ENCODE measurements around the gene NEDD4L.

- TF ChIP-seq TOX (CRISPR knock-in tag; IDR thresholded peaks at IDR 0.05; ENCODE audit: borderline replicate concordance) (no peak), CREB5 (CRISPR knock-in tag; IDR thresholded peaks at IDR 0.05; ENCODE audit: low read depth) (no peak), PPARA (CRISPR knock-in tag; IDR thresholded peaks at IDR 0.05; ENCODE audit: borderline replicate concordance) (no peak), ZC3H10 (CRISPR knock-in tag; IDR thresholded peaks at IDR 0.05) (no peak)
Measured at GRCh38 chr18:58026857-58027256, 17.2 kb upstream of the NEDD4L start.
